Activated naive CD8-positive, alpha-beta T cell treated with anti-CD3 and anti-CD28 coated beads, Interleukin-2, amount 50 U/mL, for 16 hours (primary cell): Measurements from ENCODE around the gene ARL14.
"Not testable (repeated sequence)": the region's sequence is repeated elsewhere in the genome, so short reads cannot be mapped to it uniquely, and the experiment has no call there.

Source experiments
- DNase-seq: peaks from one replicate; pipeline ENCODE4 v3.0.0-alpha.2; 2020; ENCODE audit warnings: low read depth, low spot score

The ARL14 gene

GRCh38 chr3:160677459-160677881 is 510 bp downstream of the ARL14 start:
- no peak for DNase-seq

DNA sequence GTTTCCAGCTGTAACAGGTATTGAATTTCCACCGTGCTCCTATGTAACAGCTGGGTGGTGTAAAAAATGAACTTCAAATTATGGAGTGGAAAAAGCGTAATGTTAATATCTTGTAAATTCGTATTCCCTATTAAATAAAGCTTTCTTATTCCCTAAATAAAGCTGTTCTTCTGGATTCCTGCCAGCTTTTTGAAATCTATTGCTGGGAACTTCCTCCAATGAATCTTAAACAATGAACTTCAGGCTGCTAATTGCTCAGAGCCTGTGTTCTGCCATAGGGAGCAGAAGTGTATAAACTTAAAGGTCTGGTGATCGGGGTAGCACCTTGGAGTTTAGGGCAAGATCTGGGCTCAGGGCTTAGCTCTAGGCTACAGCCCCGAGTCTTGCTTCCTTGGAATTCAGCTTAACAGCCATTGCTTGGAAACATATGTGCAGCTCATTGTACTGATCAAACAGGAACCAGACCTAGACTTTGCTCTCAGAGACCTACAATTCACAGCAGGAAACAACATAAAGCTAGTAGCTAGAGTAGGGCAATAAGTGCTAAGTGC is 1.4 kb downstream of the ARL14 start:
- DNase-seq: no peak

DNA sequence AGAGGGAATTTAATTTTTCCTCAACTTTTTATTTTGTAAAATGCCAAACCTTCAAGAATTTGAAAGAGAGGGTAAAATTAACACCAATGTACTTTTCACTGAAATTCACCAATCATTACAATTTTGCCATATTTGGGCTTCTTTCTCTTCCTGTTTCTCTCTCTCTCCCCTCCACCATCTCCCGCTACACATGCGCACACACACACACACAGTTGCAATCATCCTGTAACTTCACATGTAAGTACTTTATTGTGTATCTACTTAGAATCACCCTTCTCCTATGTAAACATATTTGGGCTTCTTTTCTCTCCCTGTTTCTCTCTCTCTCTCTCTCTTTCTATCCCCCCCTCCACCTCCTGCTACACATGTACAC is 7.4 kb downstream of the ARL14 start:
- no peak for DNase-seq

DNA sequence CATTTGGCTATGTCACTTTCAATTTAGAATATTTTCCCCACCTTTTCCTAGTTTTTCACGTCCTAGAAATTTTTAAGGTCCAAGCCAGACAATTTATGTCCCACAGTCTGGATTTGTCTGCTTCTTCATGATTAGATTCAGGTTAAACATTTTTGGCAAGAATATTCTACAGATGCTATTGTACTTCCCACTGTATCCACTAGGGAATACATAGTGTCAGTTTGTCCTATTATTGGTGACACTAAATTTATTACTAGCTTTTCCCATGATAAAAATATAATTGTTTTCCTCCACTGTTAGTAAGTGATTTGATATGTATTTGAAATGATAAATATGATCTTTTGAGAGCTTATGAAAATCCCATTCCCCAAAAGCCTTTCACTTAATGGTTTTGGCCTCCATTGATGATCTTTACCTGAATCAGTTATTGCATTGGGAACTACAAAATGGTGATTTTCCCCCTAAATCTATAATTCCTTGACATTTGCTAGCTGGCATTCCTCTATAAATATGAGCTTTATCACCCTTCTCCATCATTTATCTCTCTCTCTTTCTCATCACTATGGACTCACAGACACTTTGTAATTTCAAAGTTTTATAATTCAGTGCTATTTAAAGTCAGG is 8.3 kb downstream of the ARL14 start:
- no peak for DNase-seq

- no peak for DNase-seq
Measured at GRCh38 chr3:160686955-160687535, 10.1 kb downstream of the ARL14 start.

GRCh38 chr3:160691151-160691550 is 14.2 kb downstream of the ARL14 start:
- no peak for DNase-seq

DNA sequence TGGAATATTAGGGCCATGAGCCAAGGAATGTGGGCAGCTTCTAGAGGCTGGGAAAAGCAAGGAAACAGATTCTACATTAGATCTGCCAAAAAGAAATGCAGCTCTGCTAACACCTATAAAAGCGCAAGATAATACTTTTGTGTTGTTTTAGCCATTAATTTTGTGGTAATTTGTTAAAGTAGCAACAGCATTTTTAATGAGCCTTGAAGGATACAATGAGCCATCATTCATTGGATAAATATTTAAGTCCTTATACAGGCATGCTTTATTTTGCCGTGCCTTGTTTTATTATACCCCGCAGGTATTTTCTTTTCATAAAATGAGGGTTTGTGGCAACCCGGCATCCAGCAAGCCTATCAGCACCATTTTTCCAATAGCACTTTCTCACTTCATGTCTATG is 15.0 kb downstream of the ARL14 start:
- no peak for DNase-seq

DNA sequence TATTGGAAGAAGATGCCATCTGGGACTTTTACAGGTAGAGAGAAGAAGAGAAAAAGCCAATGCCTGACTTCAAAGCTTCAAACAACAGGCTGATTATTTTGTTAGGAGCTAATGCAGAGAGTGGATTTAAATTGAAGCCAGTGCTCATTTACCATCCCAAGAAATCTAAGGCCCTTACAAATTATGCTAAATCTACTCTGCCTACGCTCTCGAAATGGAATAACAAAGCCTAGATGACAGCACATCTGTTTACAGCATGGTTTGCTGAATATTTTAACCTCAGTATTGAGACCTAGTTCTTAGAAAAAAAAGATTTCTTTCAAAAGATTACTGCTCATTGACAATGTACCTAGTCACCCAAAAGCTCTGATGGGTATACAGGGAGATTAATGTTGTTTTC is 16.2 kb downstream of the ARL14 start:
- DNase-seq: no peak

DNA sequence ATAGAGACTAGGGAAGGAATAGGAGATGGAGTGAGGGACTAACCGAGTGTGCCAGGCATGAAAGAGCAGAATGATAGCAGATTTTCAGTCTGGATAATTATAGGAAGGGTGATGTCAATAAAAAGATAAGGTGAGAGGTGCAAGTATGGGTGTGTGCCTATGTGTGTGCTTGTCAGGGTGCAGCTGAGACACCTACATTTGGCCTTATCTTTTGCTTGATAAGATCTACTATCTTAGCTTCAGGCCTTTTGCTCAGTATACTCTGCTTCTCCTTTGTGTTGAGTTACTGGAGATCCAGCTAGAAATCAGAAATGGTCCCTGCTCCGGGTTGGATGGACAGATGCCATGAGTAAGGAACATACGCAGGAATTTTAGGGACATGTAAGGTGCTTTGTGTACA is 17.4 kb downstream of the ARL14 start:
- no peak for DNase-seq

DNA sequence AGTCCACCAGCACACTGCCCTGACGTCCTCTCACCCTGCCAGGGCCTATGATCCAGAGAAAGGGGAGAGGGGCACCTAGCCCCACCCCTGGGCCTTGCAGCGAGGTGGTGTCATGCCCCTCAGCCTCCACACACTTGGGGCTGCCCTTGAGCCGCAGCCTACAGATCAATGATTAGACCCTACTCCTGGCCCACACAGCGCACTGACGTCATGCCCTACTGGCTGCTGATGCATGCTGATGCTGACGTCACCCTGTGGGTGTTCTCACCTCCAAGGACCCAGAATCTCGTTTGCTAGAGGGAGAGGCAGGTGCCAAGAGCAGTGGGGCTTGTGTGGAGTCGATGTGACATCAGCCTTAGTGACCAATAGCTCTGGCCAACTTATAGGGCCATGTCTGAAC is 18.0 kb downstream of the ARL14 start:
- DNase-seq: no peak

DNA sequence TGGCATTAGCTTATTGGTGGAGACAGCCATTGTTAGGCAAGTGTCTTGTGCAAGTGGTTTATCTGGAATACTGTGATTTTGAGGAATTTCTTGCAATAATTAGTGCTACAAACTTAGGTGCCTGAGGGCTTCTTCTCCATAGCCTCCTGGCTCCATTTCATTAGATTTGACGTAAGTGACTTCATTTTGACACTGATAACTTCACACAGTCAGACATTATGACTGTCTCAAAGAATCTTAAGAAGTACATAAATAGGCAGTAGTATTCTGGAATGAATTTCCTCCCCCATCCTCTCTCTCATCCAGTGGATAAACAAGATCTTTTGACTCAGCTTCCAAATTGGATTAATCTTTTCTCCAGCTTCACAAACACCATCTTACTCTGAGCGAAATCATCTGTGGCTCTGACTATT is 19.0 kb downstream of the ARL14 start:
- DNase-seq: no peak

DNA sequence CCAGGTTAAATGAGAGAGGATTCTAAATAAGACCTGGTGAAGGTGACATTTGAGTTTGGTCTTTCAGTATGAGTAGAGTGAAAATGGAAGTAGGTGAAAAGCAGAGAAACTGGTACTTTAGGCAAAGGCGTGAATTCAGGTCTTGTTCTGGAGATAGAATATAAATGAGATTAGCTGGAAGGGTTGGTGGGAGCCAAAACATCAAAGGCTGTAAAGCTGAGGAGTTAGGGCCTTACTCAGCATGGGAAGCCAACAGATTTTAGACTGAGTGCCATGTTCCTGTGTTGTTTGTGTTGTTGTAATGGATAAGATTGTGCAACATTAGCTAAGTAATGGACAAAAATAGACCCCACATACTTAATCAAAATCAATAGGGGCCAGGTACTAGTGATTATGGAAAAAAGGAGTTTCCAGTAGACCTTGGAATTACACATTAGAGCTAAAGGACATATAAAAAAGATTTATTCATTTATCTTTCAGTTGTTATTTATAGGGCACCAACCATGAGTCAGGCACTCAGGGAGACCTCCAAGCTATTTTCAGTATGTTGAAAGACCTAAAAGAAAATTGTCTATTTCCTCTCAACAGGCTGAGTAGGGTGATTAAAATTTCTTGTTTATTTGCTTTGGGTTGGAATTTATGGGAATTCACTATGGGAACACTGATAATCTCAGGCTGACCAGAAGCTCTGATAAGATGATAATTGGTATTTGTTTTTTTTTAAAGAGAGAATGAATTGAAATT is 20.8 kb downstream of the ARL14 start:
- DNase-seq: no peak

GRCh38 chr3:160698599-160699195 is 21.7 kb downstream of the ARL14 start:
- DNase-seq: no peak

- DNase-seq: no peak
Measured at GRCh38 chr3:160701490-160701889, 24.5 kb downstream of the ARL14 start.

- no peak for DNase-seq
Measured at GRCh38 chr3:160702290-160702689, 25.3 kb downstream of the ARL14 start.

GRCh38 chr3:160703974-160704373 is 27.0 kb downstream of the ARL14 start:
- no peak for DNase-seq

- no peak for DNase-seq
Measured at GRCh38 chr3:160707187-160707794, 30.3 kb downstream of the ARL14 start.

- DNase-seq: no peak
Measured at GRCh38 chr3:160709477-160710182, 32.7 kb downstream of the ARL14 start.

DNA sequence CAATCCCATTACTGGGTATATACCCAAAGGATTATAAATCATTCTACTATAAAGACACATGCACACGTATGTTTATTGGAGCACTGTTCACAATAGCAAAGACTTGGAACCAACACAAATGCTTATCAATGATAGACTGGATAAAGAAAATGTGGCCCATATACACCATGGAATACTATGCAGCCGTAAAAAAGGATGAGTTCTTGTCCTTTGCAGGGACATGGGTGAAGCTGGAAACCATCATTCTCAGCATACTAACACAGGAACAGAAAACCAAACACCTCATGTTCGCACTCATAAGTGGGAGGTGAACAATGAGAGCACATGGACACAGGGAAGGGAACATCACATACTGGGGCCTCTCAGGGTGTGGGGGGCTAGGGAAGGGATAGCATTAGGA is 36.2 kb downstream of the ARL14 start:
- DNase-seq: not testable (repeated sequence)

GRCh38 chr3:160719710-160720109 is 42.8 kb downstream of the ARL14 start:
- no peak for DNase-seq

DNA sequence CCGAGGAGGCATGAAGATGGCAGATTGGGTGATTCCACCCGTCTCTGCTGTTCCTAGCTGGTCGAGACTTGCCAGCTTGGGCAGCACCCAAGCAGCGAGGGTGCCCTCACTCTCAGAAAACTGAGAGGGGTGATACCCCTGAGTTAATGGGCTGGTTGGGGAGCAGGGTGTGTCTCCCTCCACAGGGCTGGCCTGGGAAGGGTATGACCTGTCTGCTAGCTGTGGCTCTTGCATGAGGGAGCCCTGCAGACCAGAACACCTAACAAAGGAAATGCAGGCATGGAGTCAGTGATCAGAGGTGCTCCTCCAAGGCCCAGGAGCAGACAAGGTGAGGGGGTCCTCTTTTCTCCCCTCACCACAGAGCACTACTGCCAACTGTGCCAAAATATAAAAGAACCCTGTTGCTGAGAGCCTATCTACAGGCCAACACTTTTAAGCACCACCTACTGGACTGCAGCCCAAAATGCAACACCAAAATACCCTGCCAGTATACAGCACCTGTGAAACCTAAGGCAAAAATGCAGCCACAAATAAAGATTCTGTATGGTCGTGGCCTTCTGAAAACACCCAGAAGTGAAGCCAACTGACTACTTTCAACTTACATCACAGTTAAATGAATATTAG is 43.3 kb downstream of the ARL14 start:
- no peak for DNase-seq
